IPS DF 6.9 (cell line): ENCODE measurements around the gene ARPC1A.
"Not testable (repeated sequence)": the region's sequence is repeated elsewhere in the genome, so short reads cannot be mapped to it uniquely, and the experiment has no call there.

Experiments
- DNase-seq: peaks from one replicate; pipeline ENCODE4 v3.0.0-alpha.2; 2013; ENCODE audit warnings: low read depth, low spot score
- H3K27ac ChIP-seq: one replicate; pipeline ENCODE4 v1.5.1; 2013; ENCODE audit warnings: low read length, control low read depth
- H3K27me3 ChIP-seq: 2 replicates; pipeline ENCODE4 v1.6.1; 2013; ENCODE audit warnings: mild to moderate bottlenecking, low read length; ENCODE audit not compliant: control insufficient read depth, insufficient read depth
- H3K36me3 ChIP-seq: 2 replicates; pipeline ENCODE4 v1.6.1; 2013; ENCODE audit warnings: low read length; ENCODE audit not compliant: control insufficient read depth, insufficient read depth
- H3K4me1 ChIP-seq: 2 replicates; pipeline ENCODE4 v1.6.1; 2013; ENCODE audit warnings: low read length; ENCODE audit not compliant: control insufficient read depth, insufficient read depth
- H3K4me3 ChIP-seq: 2 replicates; pipeline ENCODE4 v1.5.1; 2013; ENCODE audit warnings: mild to moderate bottlenecking, low read length
- H3K9me3 ChIP-seq: 2 replicates; pipeline ENCODE4 v1.6.1; 2013; ENCODE audit warnings: low read length, inconsistent platforms; ENCODE audit not compliant: control insufficient read depth, insufficient read depth
- WGBS: extraction: QIAGEN DNeasy Blood & Tissue Kit; methylation state at CpG from one replicate; pipeline ENCODE4 v1.1.7; 2013; ENCODE audit warnings: mixed read lengths, missing lambda C conversion rate; ENCODE audit not compliant: insufficient read length, insufficient coverage; 5-methylcytosine and 5-hydroxymethylcytosine counted together

The ARPC1A gene

GRCh38 chr7:99380032-99380822 is 54.5 kb downstream of the ARPC1A start:
- DNase-seq, result no peak
- H3K4me1 ChIP-seq, result peaks cover 3% of the 10 kb centered on the region
- no peaks in the 10 kb centered on the region for H3K9me3 ChIP-seq
- no CpG with 5 or more reads among the region's 12 CpGs for WGBS
- peaks cover 3% of the 10 kb centered on the region; the same call in 1 of the 2 replicates for H3K36me3 ChIP-seq
- H3K27me3 ChIP-seq, result no peaks in the 10 kb centered on the region
- H3K27ac ChIP-seq, result no peak overlapping the region
- no peak overlapping the region for H3K4me3 ChIP-seq

GRCh38 chr7:99380823-99381663 is 55.3 kb downstream of the ARPC1A start:
- no peak overlapping the region for H3K27ac ChIP-seq
- no peaks in the 10 kb centered on the region for H3K9me3 ChIP-seq
- peaks cover 3% of the 10 kb centered on the region; the same call in 1 of the 2 replicates for H3K36me3 ChIP-seq
- no peak overlapping the region for H3K4me3 ChIP-seq
- no CpG with 5 or more reads among the region's 16 CpGs for WGBS
- DNase-seq, result no peak
- no peaks in the 10 kb centered on the region for H3K27me3 ChIP-seq
- peaks cover 3% of the 10 kb centered on the region for H3K4me1 ChIP-seq

- no peaks in the 10 kb centered on the region for H3K27me3 ChIP-seq
- peaks cover 3% of the 10 kb centered on the region for H3K4me1 ChIP-seq
- H3K27ac ChIP-seq, result no peak overlapping the region
- no peak for DNase-seq
- no CpG with 5 or more reads among the region's 7 CpGs for WGBS
- H3K9me3 ChIP-seq, result no peaks in the 10 kb centered on the region
- peaks cover 8% of the 10 kb centered on the region for H3K36me3 ChIP-seq
- no peak overlapping the region for H3K4me3 ChIP-seq
Measured at GRCh38 chr7:99381664-99382075, 56.0 kb downstream of the ARPC1A start.

- no CpG with 5 or more reads among the region's 10 CpGs for WGBS
- H3K36me3 ChIP-seq, result peaks cover 14% of the 10 kb centered on the region
- H3K27me3 ChIP-seq, result no peaks in the 10 kb centered on the region
- H3K9me3 ChIP-seq, result no peaks in the 10 kb centered on the region
- DNase-seq, result no peak
- H3K4me3 ChIP-seq, result no peak overlapping the region
- H3K27ac ChIP-seq, result no peak overlapping the region
- peaks cover 3% of the 10 kb centered on the region for H3K4me1 ChIP-seq
Measured at GRCh38 chr7:99383203-99383602, 57.5 kb downstream of the ARPC1A start.

GRCh38 chr7:99383791-99384370 is 58.2 kb downstream of the ARPC1A start:
- H3K9me3 ChIP-seq, result no peaks in the 10 kb centered on the region
- DNase-seq, result no peak
- WGBS, result no CpG with 5 or more reads among the region's 13 CpGs
- peaks cover 17% of the 10 kb centered on the region for H3K36me3 ChIP-seq
- H3K27ac ChIP-seq, result no peak overlapping the region
- no peaks in the 10 kb centered on the region for H3K27me3 ChIP-seq
- H3K4me3 ChIP-seq, result no peak overlapping the region
- peaks cover 3% of the 10 kb centered on the region for H3K4me1 ChIP-seq

GRCh38 chr7:99384523-99384922 is 58.8 kb downstream of the ARPC1A start:
- Histone ChIP-seq H3K27ac (no peak overlapping the region), H3K4me1 (peaks cover 3% of the 10 kb centered on the region), H3K27me3 (no peaks in the 10 kb centered on the region), H3K36me3 (peaks cover 19% of the 10 kb centered on the region), H3K4me3 (no peak overlapping the region), H3K9me3 (no peaks in the 10 kb centered on the region)
- no CpG with 5 or more reads among the region's 4 CpGs for WGBS
- DNase-seq, result no peak

GRCh38 chr7:99385564-99385963 is 59.9 kb downstream of the ARPC1A start:
- peaks cover 2% of the 10 kb centered on the region for H3K4me1 ChIP-seq
- no peaks in the 10 kb centered on the region for H3K27me3 ChIP-seq
- WGBS, result no CpG with 5 or more reads among the region's 8 CpGs
- H3K27ac ChIP-seq, result no peak overlapping the region
- no peak overlapping the region for H3K4me3 ChIP-seq
- DNase-seq, result no peak
- no peaks in the 10 kb centered on the region for H3K9me3 ChIP-seq
- H3K36me3 ChIP-seq, result peaks cover 23% of the 10 kb centered on the region

GRCh38 chr7:99386584-99387238 is 61.0 kb downstream of the ARPC1A start:
- no peaks in the 10 kb centered on the region for H3K9me3 ChIP-seq
- WGBS, result no CpG with 5 or more reads among the region's 9 CpGs
- DNase-seq, result no peak
- H3K27me3 ChIP-seq, result no peaks in the 10 kb centered on the region
- H3K4me1 ChIP-seq, result no peaks in the 10 kb centered on the region
- peaks cover 26% of the 10 kb centered on the region for H3K36me3 ChIP-seq
- H3K4me3 ChIP-seq, result no peak overlapping the region
- H3K27ac ChIP-seq, result no peak overlapping the region

- not testable (repeated sequence) for H3K9me3 ChIP-seq, H3K27ac ChIP-seq, H3K4me3 ChIP-seq, DNase-seq, H3K4me1 ChIP-seq, H3K27me3 ChIP-seq
- WGBS, result no CpG with 5 or more reads among the region's 14 CpGs
- H3K36me3 ChIP-seq, result peaks cover 26% of the 10 kb centered on the region
Measured at GRCh38 chr7:99387239-99387635, 61.5 kb downstream of the ARPC1A start.

GRCh38 chr7:99387912-99388311 is 62.2 kb downstream of the ARPC1A start:
- Histone ChIP-seq H3K27ac (no peak overlapping the region), H3K4me1 (peaks cover 2% of the 10 kb centered on the region; the same call in 1 of the 2 replicates), H3K4me3 (no peak overlapping the region), H3K36me3 (peaks cover 26% of the 10 kb centered on the region), H3K27me3 (no peaks in the 10 kb centered on the region), H3K9me3 (no peaks in the 10 kb centered on the region)
- WGBS, result no CpG with 5 or more reads among the region's 20 CpGs
- no peak for DNase-seq
